Neural crest cell (in vitro differentiated cells): ENCODE results near the gene NR3C2. TPM values are rescaled to one million over a fixed set of nuclear protein-coding genes. Genes with fewer than 3 reads are reported as not detected.

Experiments
- DNase-seq: peaks from one replicate; pipeline ENCODE4 v3.0.0; 2021; ENCODE audit warnings: low read depth, mixed read lengths, low spot score
- H3K27ac Mint-ChIP-seq: one replicate; pipeline ENCODE4 v1.8.0; 2021; ENCODE audit warnings: mild to moderate bottlenecking, mixed read lengths; ENCODE audit not compliant: unreplicated experiment
- H3K27me3 Mint-ChIP-seq: 2 replicates; pipeline ENCODE4 v1.8.0; 2021; ENCODE audit warnings: low read depth, mild to moderate bottlenecking, mixed read lengths
- H3K36me3 Mint-ChIP-seq: 2 replicates; pipeline ENCODE4 v1.8.0; 2021; ENCODE audit warnings: low read depth, mild to moderate bottlenecking, mixed read lengths
- H3K4me1 Mint-ChIP-seq: 2 replicates; pipeline ENCODE4 v1.8.0; 2021; ENCODE audit warnings: mixed read lengths
- H3K4me3 Mint-ChIP-seq: one replicate; pipeline ENCODE4 v1.8.0; 2021; ENCODE audit warnings: mild to moderate bottlenecking, mixed read lengths
- H3K9me3 Mint-ChIP-seq: 2 replicates; pipeline ENCODE4 v1.8.0; 2021; ENCODE audit warnings: mixed read lengths
- CTCF ChIP-seq: fragments of 200-600 bp; sonication (generic); conservative IDR thresholded peaks from 2 replicates; pipeline ENCODE4 v1.5.0; 2021; ENCODE audit warnings: antibody characterized with exemption, mild to moderate bottlenecking
- total RNA-seq: library from RNA; stranded (reverse); gene quantifications from 2 replicates; pipeline ENCODE4 v1.2.1, GENCODE V29; 2021

Gene NR3C2
- total RNA-seq, 1 donor from 2014 or later = 0.21 TPM

GRCh38 chr4:148078061-148078460, 364.2 kb downstream of the NR3C2 start:
- peaks cover 2% of the 10 kb centered on the region for H3K9me3 Mint-ChIP-seq
- no peak for TF ChIP-seq CTCF
- no peak for DNase-seq
- H3K4me3 Mint-ChIP-seq = no peak overlapping the region
- H3K27ac Mint-ChIP-seq = no peak overlapping the region
- no peaks in the 10 kb centered on the region for H3K4me1 Mint-ChIP-seq
- no peaks in the 10 kb centered on the region for H3K27me3 Mint-ChIP-seq
- H3K36me3 Mint-ChIP-seq = peaks cover 5% of the 10 kb centered on the region

GRCh38 chr4:148077581-148077980, 364.6 kb downstream of the NR3C2 start:
- DNase-seq = no peak
- H3K27me3 Mint-ChIP-seq = no peaks in the 10 kb centered on the region
- H3K27ac Mint-ChIP-seq = no peak overlapping the region
- no peak overlapping the region for H3K4me3 Mint-ChIP-seq
- peaks cover 5% of the 10 kb centered on the region for H3K36me3 Mint-ChIP-seq
- H3K4me1 Mint-ChIP-seq = no peaks in the 10 kb centered on the region
- peaks cover 2% of the 10 kb centered on the region for H3K9me3 Mint-ChIP-seq
- no peak for TF ChIP-seq CTCF

- DNase-seq = no peak
- peaks cover 5% of the 10 kb centered on the region for H3K36me3 Mint-ChIP-seq
- no peak overlapping the region for H3K4me3 Mint-ChIP-seq
- H3K27me3 Mint-ChIP-seq = no peaks in the 10 kb centered on the region
- no peak for TF ChIP-seq CTCF
- no peaks in the 10 kb centered on the region for H3K4me1 Mint-ChIP-seq
- no peak overlapping the region for H3K27ac Mint-ChIP-seq
- H3K9me3 Mint-ChIP-seq = peaks cover 2% of the 10 kb centered on the region
These were observed 365.2 kb downstream of the NR3C2 start for GRCh38 chr4:148076964-148077363.

GRCh38 chr4:148075438-148075837, 366.8 kb downstream of the NR3C2 start:
- no peak overlapping the region for H3K27ac Mint-ChIP-seq

GRCh38 chr4:148074462-148074861, 367.8 kb downstream of the NR3C2 start:
- H3K27ac Mint-ChIP-seq = no peak overlapping the region
- peaks cover 5% of the 10 kb centered on the region for H3K36me3 Mint-ChIP-seq
- peaks cover 2% of the 10 kb centered on the region for H3K9me3 Mint-ChIP-seq
- no peak for TF ChIP-seq CTCF
- DNase-seq = no peak
- H3K4me1 Mint-ChIP-seq = no peaks in the 10 kb centered on the region
- H3K4me3 Mint-ChIP-seq = no peak overlapping the region
- H3K27me3 Mint-ChIP-seq = no peaks in the 10 kb centered on the region

More at GRCh38 chr4:148075438-148075837, 366.8 kb downstream of the NR3C2 start:
- DNase-seq = no peak
- no peak for TF ChIP-seq CTCF
- H3K36me3 Mint-ChIP-seq = peaks cover 5% of the 10 kb centered on the region
- peaks cover 2% of the 10 kb centered on the region for H3K9me3 Mint-ChIP-seq
- no peak overlapping the region for H3K4me3 Mint-ChIP-seq
- no peaks in the 10 kb centered on the region for H3K27me3 Mint-ChIP-seq
- H3K4me1 Mint-ChIP-seq = no peaks in the 10 kb centered on the region

- TF ChIP-seq CTCF = no peak
- Mint-ChIP-seq H3K36me3 (peaks cover 5% of the 10 kb centered on the region), H3K27me3 (no peaks in the 10 kb centered on the region), H3K4me1 (no peaks in the 10 kb centered on the region), H3K27ac (no peak overlapping the region), H3K4me3 (no peak overlapping the region), H3K9me3 (peaks cover 2% of the 10 kb centered on the region)
- DNase-seq = no peak
These were observed 368.9 kb downstream of the NR3C2 start for GRCh38 chr4:148073349-148073748.
